Uterus (tissue), 4 donors: ENCODE data around the gene KRTAP19-4. TPM values are rescaled to one million over a fixed set of nuclear protein-coding genes. Genes with fewer than 3 reads are reported as not detected.

ENCODE experiments used
- DNase-seq, 2 donors: peaks; one replicate each; pipeline ENCODE4 v3.0.0-alpha.2; 2019 to 2020
- H3K27ac ChIP-seq, 2 donors: fragments of 200-600 bp; sonication (generic); 1 replicate in 1 of 2; 2 replicates in 1 of 2; pipeline ENCODE4 v1.5.1; 2016 to 2018
- H3K27me3 ChIP-seq, 2 donors: fragments of 200-600 bp; sonication (generic); one replicate each; pipeline ENCODE4 v1.5.1; 2018 to 2019; ENCODE audit warnings: control low read depth in 1 of 2
- H3K36me3 ChIP-seq, 2 donors: fragments of 200-600 bp; sonication (generic); one replicate each; pipeline ENCODE4 v1.5.1; 2019; ENCODE audit warnings: control low read depth in 1 of 2
- H3K4me1 ChIP-seq, 2 donors: fragments of 200-600 bp; sonication (generic); one replicate each; pipeline ENCODE4 v1.5.1; 2018 to 2019; ENCODE audit warnings: control low read depth in 1 of 2
- H3K4me3 ChIP-seq, 2 donors: fragments of 200-600 bp; sonication (generic); 1 replicate in 1 of 2; 2 replicates in 1 of 2; pipeline ENCODE4 v1.5.1; 2018 to 2019; ENCODE audit warnings: mild to moderate bottlenecking in 1 of 2
- H3K9me3 ChIP-seq, 2 donors: fragments of 200-600 bp; sonication (generic); one replicate each; pipeline ENCODE4 v1.5.1; 2019; ENCODE audit warnings: control low read depth in 1 of 2
- POLR2A ChIP-seq, 2 donors: fragments of 450-650 bp; IDR thresholded peaks; one replicate each; pipeline ENCODE4 v1.6.1; 2016; ENCODE audit warnings: antibody characterized with exemption in 2 of 2, mild to moderate bottlenecking in 1 of 2, moderate library complexity in 1 of 2
- intact Hi-C: fragments of 100-400 bp; cut with DNase I; formaldehyde crosslinking; loops from one replicate; pipeline ENCODE4 v1.15.1; 2023; ENCODE audit warnings: low total_unique reads
- total RNA-seq, 4 donors: library from RNA; depleted of rRNA in 3 of 4; stranded (reverse); fragments of >200 nt in 3 of 4; gene quantifications; one replicate each; pipeline versions ENCODE4 v1.1.0 to v1.2.4, GENCODE V29; 2014 to 2023
- TF ChIP-seq, protein P1 (sequence below), 4 experiments: fragments of 200-600 bp in 2 of 4; fragments of 450-650 bp in 2 of 4; sonication (generic) in 2 of 4; IDR thresholded peaks; one replicate each; pipeline ENCODE4 v1.5.1; 2016 to 2019; ENCODE audit warnings: antibody characterized with exemption in 4 of 4, mild to moderate bottlenecking in 2 of 4, moderate library complexity in 1 of 4
- donor health status: DM: yes; HTN: yes; CAD: no.

The KRTAP19-4 gene
- total RNA-seq, 4 donors from 2014 or later: not detected

DNA sequence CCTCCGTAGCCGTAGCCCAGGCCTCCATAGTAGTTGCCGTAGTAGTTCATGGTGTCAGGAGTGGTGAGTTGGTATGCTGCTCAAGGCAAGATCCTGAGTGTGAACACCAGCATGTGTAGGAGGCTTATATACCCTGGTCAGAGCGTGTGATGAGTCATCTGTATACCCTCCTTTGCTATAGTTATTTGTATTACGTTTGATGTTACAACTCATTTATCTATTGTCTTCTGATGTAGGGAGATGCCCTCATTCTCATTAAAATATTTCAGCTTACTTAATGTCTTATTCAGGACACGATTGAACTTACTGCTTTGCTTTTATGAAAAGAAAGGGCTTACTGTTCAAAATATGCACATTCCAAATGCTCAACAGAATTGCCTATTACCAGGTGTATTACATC, 5.1 kb upstream of the KRTAP19-4 start, which contains the start of gene KRTAP19-5:
TSS of gene KRTAP19-5 (minus strand) at position 101 of the 400 bp plus-strand sequence. CDS start at position 50, 51 bp downstream.
- H3K36me3 ChIP-seq: no peaks in the 10 kb centered on the region
- DNase-seq: no peak
- intact Hi-C loops: no loop called here
- no peak within 1 kb of the TSS for H3K4me3 ChIP-seq
- H3K27ac ChIP-seq: no peak within 1 kb of the TSS
- no peaks in the 10 kb centered on the region for H3K27me3 ChIP-seq
- H3K9me3 ChIP-seq: no peaks in the 10 kb centered on the region
- TF ChIP-seq, protein P1, sequence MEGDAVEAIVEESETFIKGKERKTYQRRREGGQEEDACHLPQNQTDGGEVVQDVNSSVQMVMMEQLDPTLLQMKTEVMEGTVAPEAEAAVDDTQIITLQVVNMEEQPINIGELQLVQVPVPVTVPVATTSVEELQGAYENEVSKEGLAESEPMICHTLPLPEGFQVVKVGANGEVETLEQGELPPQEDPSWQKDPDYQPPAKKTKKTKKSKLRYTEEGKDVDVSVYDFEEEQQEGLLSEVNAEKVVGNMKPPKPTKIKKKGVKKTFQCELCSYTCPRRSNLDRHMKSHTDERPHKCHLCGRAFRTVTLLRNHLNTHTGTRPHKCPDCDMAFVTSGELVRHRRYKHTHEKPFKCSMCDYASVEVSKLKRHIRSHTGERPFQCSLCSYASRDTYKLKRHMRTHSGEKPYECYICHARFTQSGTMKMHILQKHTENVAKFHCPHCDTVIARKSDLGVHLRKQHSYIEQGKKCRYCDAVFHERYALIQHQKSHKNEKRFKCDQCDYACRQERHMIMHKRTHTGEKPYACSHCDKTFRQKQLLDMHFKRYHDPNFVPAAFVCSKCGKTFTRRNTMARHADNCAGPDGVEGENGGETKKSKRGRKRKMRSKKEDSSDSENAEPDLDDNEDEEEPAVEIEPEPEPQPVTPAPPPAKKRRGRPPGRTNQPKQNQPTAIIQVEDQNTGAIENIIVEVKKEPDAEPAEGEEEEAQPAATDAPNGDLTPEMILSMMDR (IDR thresholded peaks at IDR 0.05): no peak
- TF ChIP-seq POLR2A (IDR thresholded peaks at IDR 0.05): no peak
- H3K4me1 ChIP-seq: no peaks in the 10 kb centered on the region

DNA sequence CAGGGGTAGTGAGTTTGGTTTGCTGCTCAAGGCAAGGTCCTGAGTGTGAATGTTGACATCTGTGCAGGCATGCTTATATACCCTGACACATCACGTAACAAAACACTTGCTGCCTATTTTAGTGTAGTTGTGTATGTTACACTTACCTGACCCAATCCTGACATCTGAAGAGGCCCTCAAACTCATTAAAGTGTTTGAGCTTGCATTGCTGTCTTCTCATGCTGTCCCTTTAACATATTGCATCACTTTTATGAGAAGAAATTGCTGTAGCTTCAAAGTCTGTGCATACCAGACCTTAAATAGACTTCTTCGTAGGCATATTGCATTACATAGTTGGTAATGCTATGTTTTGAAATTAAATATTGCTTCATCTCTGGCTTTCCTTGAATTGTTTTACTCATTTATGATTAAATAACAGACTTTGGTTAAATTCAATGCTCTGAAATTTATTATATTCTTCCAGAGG, 5.0 kb downstream of the KRTAP19-4 start, which contains the start of gene KRTAP19-3:
TSS of gene KRTAP19-3 (minus strand) at position 51 of the 466 bp plus-strand sequence. CDS start 56 bp downstream, outside the sequence.
- no peak within 1 kb of the TSS for H3K27ac ChIP-seq
- TF ChIP-seq, protein P1 (IDR thresholded peaks at IDR 0.05): no peak
- no peak for TF ChIP-seq POLR2A (IDR thresholded peaks at IDR 0.05)
- H3K4me3 ChIP-seq: no peak within 1 kb of the TSS
- no peaks in the 10 kb centered on the region for H3K4me1 ChIP-seq
- no peaks in the 10 kb centered on the region for H3K27me3 ChIP-seq
- intact Hi-C loops: no loop called here
- no peak for DNase-seq
- no peaks in the 10 kb centered on the region for H3K9me3 ChIP-seq
- H3K36me3 ChIP-seq: peaks cover 0 to 2% of the 10 kb centered on the region in 2 donors

DNA sequence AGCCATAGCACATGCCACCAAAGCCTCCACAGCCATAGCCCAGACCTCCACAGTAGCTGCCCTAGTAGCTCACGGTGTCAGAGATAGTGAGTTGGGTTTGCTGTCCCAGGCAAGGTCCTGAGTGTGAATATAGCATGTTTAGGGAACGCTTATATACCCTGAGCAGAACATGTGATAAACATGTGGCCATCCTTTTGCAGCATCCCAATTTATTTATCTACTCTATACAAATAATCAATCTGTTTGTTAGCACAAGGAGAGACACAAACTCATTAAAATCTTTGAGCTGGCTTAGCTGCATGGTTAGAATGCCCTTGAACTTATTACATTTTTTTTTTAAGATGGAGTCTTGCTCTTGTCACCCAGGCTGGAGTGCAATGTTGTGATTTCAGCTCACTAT, 9.6 kb downstream of the KRTAP19-4 start, which contains the start of gene KRTAP19-2:
TSS of gene KRTAP19-2 (minus strand) at position 101 of the 400 bp plus-strand sequence. CDS start at position 13, 88 bp downstream.
- Histone ChIP-seq H3K36me3 (peaks cover 0 to 2% of the 10 kb centered on the region in 2 donors), H3K4me1 (no peaks in the 10 kb centered on the region), H3K4me3 (no peak within 1 kb of the TSS), H3K27ac (no peak within 1 kb of the TSS), H3K27me3 (no peaks in the 10 kb centered on the region), H3K9me3 (no peaks in the 10 kb centered on the region)
- no peak for TF ChIP-seq POLR2A (IDR thresholded peaks at IDR 0.05)
- TF ChIP-seq, protein P1 (IDR thresholded peaks at IDR 0.05): no peak
- intact Hi-C loops: no loop called here
- DNase-seq: no peak

DNA sequence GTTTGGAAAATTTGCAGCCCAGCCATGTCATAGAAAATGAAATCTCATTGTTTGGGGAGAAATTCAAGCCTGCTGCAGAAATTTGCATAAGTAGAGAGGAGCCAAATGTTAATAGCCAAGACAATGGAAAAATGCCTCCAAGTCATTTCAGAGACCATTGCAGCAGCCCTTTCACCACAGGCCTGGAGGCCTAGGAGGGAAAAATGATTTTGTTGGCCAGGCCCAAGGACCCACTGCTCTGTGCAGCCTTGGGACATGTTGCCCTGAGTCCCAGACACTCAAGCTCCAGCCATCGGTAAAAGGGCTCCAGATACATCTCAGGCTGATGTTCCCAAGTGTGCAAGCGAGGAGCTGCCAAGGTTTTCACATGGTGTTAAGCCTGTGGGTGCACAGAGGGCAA, 10.8 kb downstream of the KRTAP19-4 start:
- no peak overlapping the region for H3K27ac ChIP-seq
- no peak for DNase-seq
- H3K9me3 ChIP-seq: no peaks in the 10 kb centered on the region
- H3K27me3 ChIP-seq: no peaks in the 10 kb centered on the region
- TF ChIP-seq, protein P1 (IDR thresholded peaks at IDR 0.05): no peak
- no peak for TF ChIP-seq POLR2A (IDR thresholded peaks at IDR 0.05)
- H3K4me1 ChIP-seq: no peaks in the 10 kb centered on the region
- intact Hi-C loops: no loop called here
- H3K36me3 ChIP-seq: peaks cover 0 to 2% of the 10 kb centered on the region in 2 donors
- H3K4me3 ChIP-seq: no peak overlapping the region

DNA sequence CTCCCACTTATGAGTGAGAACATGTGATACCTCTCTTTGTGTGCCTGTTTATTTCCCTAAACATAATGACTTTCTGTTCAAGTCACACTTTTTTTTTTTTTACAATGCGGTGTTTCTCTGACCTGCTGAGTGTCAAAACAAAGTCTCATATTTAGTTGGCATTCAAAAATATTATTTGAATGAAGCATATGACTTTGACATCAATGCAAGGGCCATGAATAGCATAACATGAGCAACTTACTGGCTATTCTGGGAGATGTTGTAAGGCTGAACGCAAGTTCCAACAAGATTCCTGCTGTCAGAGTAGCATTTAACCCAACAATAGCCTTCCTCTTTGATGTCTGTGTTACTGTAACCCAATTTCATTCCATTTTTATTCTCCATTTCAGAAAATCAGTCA, 14.8 kb downstream of the KRTAP19-4 start:
- H3K9me3 ChIP-seq: no peaks in the 10 kb centered on the region
- H3K4me3 ChIP-seq: no peak overlapping the region
- TF ChIP-seq, protein P1 (IDR thresholded peaks at IDR 0.05): no peak
- no peak for TF ChIP-seq POLR2A (IDR thresholded peaks at IDR 0.05)
- DNase-seq: no peak
- H3K4me1 ChIP-seq: no peaks in the 10 kb centered on the region
- H3K27ac ChIP-seq: no peak overlapping the region
- intact Hi-C loops: no loop called here
- H3K36me3 ChIP-seq: no peaks in the 10 kb centered on the region
- H3K27me3 ChIP-seq: no peaks in the 10 kb centered on the region
